ENCODE measurements around the gene DMTF1. TPM values are rescaled to one million over a fixed set of nuclear protein-coding genes. Genes with fewer than 3 reads are reported as not detected.

DMTF1 gene
- total and polyA plus RNA-seq, 9 donors = 38.2 to 107 (median 78.3) TPM

- Histone ChIP-seq H3K9me3 (no peaks in the 10 kb centered on the region), H3K36me3 (no peaks in the 10 kb centered on the region), H3K4me3 (no peak overlapping the region), H3K4me1 (ENCODE audit: insufficient read depth) (no peaks in the 10 kb centered on the region), H3K27me3 (no peaks in the 10 kb centered on the region), H3K27ac (no peak overlapping the region)
- TF ChIP-seq POLR2A (IDR thresholded peaks at IDR 0.05) = no peak
- no peak for TF ChIP-seq CTCF (IDR thresholded peaks at IDR 0.05)
- TF ChIP-seq EP300 (IDR thresholded peaks at IDR 0.05) = no peak
- intact Hi-C loops (cut with DNase I) = no loop called here
- 89 to 92% (median 91%) methylated on average over 1 of the region's 1 CpG for WGBS, 3 donors
- no peak for DNase-seq
These were observed 21.2 kb downstream of the DMTF1 start for GRCh38 chr7:87173471-87173870.

DNA sequence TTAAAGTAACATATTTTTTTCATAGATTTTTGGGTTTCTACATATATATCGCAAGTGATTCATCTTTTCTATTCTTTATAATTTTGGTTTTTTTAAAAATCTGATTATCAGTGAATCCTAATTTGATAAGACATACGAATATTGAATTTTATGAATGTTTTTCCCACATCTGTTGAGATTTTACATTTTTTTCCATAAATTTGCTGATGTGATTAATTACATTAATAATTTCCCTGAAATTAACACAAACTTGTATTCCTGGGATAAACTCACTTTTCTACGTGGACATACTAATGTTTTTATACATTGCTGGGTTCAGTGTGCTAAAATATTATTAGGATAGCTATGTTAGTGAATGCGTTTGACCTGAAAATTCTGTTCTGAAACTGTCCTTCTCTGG, 26.1 kb downstream of the DMTF1 start:
- Histone ChIP-seq H3K27ac (no peak overlapping the region), H3K36me3 (no peaks in the 10 kb centered on the region), H3K4me3 (no peak overlapping the region), H3K9me3 (no peaks in the 10 kb centered on the region), H3K4me1 (ENCODE audit: insufficient read depth) (no peaks in the 10 kb centered on the region), H3K27me3 (no peaks in the 10 kb centered on the region)
- no peak for DNase-seq
- intact Hi-C loops (cut with DNase I) = no loop called here
- WGBS, 3 donors = 93 to 95% (median 93%) methylated on average over 4 of the region's 4 CpGs
- TF ChIP-seq POLR2A (IDR thresholded peaks at IDR 0.05) (no peak), CTCF (IDR thresholded peaks at IDR 0.05) (no peak), EP300 (IDR thresholded peaks at IDR 0.05) (no peak)

DNA sequence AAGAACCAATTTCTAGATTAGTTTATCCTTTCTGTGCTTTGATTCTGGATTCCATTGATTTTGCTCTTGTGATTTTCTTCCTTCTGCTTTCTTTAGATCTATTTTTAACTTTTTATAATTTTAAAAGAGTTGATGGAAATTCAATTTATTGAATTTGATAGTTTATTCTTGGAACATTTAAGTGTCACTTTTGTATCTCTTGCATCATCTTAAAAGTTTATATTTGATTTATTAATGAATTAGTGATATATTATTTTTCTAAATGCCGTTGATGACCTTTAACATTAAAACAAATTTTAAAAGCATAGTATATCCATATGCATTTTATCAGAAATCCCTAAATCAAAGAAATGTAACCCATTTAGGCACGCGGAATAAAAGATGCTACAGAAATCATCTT, 26.9 kb downstream of the DMTF1 start:
- Histone ChIP-seq H3K9me3 (no peaks in the 10 kb centered on the region), H3K4me3 (no peak overlapping the region), H3K36me3 (no peaks in the 10 kb centered on the region), H3K27ac (no peak overlapping the region), H3K4me1 (ENCODE audit: insufficient read depth) (no peaks in the 10 kb centered on the region), H3K27me3 (no peaks in the 10 kb centered on the region)
- 96 to 97% (median 97%) methylated on average over 3 of the region's 3 CpGs for WGBS, 3 donors
- intact Hi-C loops (cut with DNase I) = no loop called here
- no peak for DNase-seq
- TF ChIP-seq EP300 (IDR thresholded peaks at IDR 0.05) (no peak), POLR2A (IDR thresholded peaks at IDR 0.05) (no peak), CTCF (IDR thresholded peaks at IDR 0.05) (no peak)

GRCh38 chr7:87187120-87187519, 34.9 kb downstream of the DMTF1 start:
- no peaks in the 10 kb centered on the region for H3K27me3 ChIP-seq
- WGBS, 3 donors = 95 to 98% (median 97%) methylated on average over 2 of the region's 2 CpGs
- intact Hi-C loops (cut with DNase I) = no loop called here
- H3K9me3 ChIP-seq = no peaks in the 10 kb centered on the region
- H3K4me3 ChIP-seq = no peak overlapping the region
- no peaks in the 10 kb centered on the region for H3K4me1 ChIP-seq (ENCODE audit: insufficient read depth)
- TF ChIP-seq POLR2A (IDR thresholded peaks at IDR 0.05) (no peak), EP300 (IDR thresholded peaks at IDR 0.05) (no peak), CTCF (IDR thresholded peaks at IDR 0.05) (no peak)
- no peak overlapping the region for H3K27ac ChIP-seq
- no peaks in the 10 kb centered on the region for H3K36me3 ChIP-seq
- DNase-seq = no peak

DNA sequence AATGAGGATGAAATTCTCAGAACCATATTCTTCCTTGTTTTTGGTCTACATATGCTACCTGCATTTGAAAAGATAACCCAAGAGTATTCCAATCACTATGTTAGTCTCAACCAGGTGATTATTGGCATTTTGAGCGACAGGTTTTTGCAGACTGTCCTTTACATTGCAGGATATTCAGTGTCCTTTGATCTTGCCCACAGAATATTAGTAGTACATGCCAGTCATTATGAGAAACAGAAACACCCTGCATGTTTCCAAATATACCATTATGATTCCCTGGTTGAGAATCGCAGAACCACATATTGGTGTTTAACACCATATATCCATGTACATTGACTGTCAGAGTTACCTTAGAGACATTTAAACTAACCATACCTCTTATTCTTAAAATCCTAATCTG, 36.7 kb downstream of the DMTF1 start:
- Histone ChIP-seq H3K9me3 (no peaks in the 10 kb centered on the region), H3K4me1 (ENCODE audit: insufficient read depth) (no peaks in the 10 kb centered on the region), H3K36me3 (no peaks in the 10 kb centered on the region), H3K4me3 (no peak overlapping the region), H3K27ac (no peak overlapping the region), H3K27me3 (no peaks in the 10 kb centered on the region)
- intact Hi-C loops (cut with DNase I) = no loop called here
- DNase-seq = no peak
- WGBS, 3 donors = 93 to 99% (median 97%) methylated on average over 2 of the region's 2 CpGs
- no peak for TF ChIP-seq CTCF (IDR thresholded peaks at IDR 0.05)
- no peak for TF ChIP-seq EP300 (IDR thresholded peaks at IDR 0.05)
- TF ChIP-seq POLR2A (IDR thresholded peaks at IDR 0.05) = no peak
